Natural killer cell treated with Interleukin-12 subunit alpha and Interleukin-12 subunit beta and Interleukin-15 and Interleukin-18, amount 100 ng/mL, for 72 hours (primary cell): Measurements from ENCODE around the gene ABHD17A. TPM values are rescaled to one million over a fixed set of nuclear protein-coding genes. Genes with fewer than 3 reads are reported as not detected.

Experiments
- ATAC-seq, 2 donors: fragments of 150-1000 bp; cut with Tn5 transposase in 1 of 2; sonication (Bioruptor Pico), chemical (Tn5 transposase) in 1 of 2; 2 replicates each; pipeline ENCODE4 v1.10.0; 2021
- DNase-seq: peaks from one replicate; pipeline ENCODE4 v3.0.0; 2022; ENCODE audit warnings: low spot score
- H3K27ac Mint-ChIP-seq, 2 donors: 1 replicate in 1 of 2; 2 replicates in 1 of 2; pipeline ENCODE4 v1.8.0; 2022; ENCODE audit warnings: mixed read lengths in 2 of 2, mild to moderate bottlenecking in 1 of 2, moderate library complexity in 1 of 2
- H3K27me3 Mint-ChIP-seq, 2 donors: 1 replicate in 1 of 2; 2 replicates in 1 of 2; pipeline ENCODE4 v1.8.0; 2022; ENCODE audit warnings: mixed read lengths in 2 of 2
- H3K36me3 Mint-ChIP-seq: one replicate; pipeline ENCODE4 v1.8.0; 2022; ENCODE audit warnings: mixed read lengths
- H3K4me1 Mint-ChIP-seq, 2 donors: 1 replicate in 1 of 2; 2 replicates in 1 of 2; pipeline ENCODE4 v1.8.0; 2022; ENCODE audit warnings: low read depth in 2 of 2, mixed read lengths in 2 of 2, mild to moderate bottlenecking in 1 of 2
- H3K4me3 Mint-ChIP-seq: one replicate; pipeline ENCODE4 v1.8.0; 2022; ENCODE audit warnings: mixed read lengths
- H3K9me3 Mint-ChIP-seq: 2 replicates; pipeline ENCODE4 v1.8.0; 2022; ENCODE audit warnings: mixed read lengths
- total RNA-seq, 2 donors: library from RNA; stranded (reverse); gene quantifications; one replicate each; pipeline ENCODE4 v1.2.3, GENCODE V29; 2022

Gene ABHD17A
- total RNA-seq, 2 donors from 2014 or later, result 127 to 132 TPM

- Mint-ChIP-seq H3K4me3 (no peak overlapping the region), H3K27ac (no peak overlapping the region), H3K9me3 (no peaks in the 10 kb centered on the region), H3K27me3 (no peaks in the 10 kb centered on the region), H3K36me3 (no peaks in the 10 kb centered on the region), H3K4me1 (peaks cover 17 to 50% of the 10 kb centered on the region in 2 donors)
- no peak for ATAC-seq
- no peak for DNase-seq
Measured at GRCh38 chr19:1845125-1845515, 40.2 kb downstream of the ABHD17A start.

GRCh38 chr19:1844513-1845124 lies 40.7 kb downstream of the ABHD17A start:
- DNase-seq, result no peak
- H3K27me3 Mint-ChIP-seq, result no peaks in the 10 kb centered on the region
- H3K36me3 Mint-ChIP-seq, result no peaks in the 10 kb centered on the region
- H3K27ac Mint-ChIP-seq, result no peak overlapping the region
- no peak overlapping the region for H3K4me3 Mint-ChIP-seq
- H3K4me1 Mint-ChIP-seq, result peaks cover 17 to 50% of the 10 kb centered on the region in 2 donors
- no peaks in the 10 kb centered on the region for H3K9me3 Mint-ChIP-seq
- ATAC-seq, result no peak

GRCh38 chr19:1843646-1844394 lies 41.5 kb downstream of the ABHD17A start:
- Mint-ChIP-seq H3K27ac (no peak overlapping the region), H3K36me3 (no peaks in the 10 kb centered on the region), H3K4me1 (peaks cover 17 to 49% of the 10 kb centered on the region in 2 donors), H3K27me3 (no peaks in the 10 kb centered on the region), H3K4me3 (no peak overlapping the region), H3K9me3 (no peaks in the 10 kb centered on the region)
- DNase-seq (no peak), ATAC-seq (no peak)

DNA sequence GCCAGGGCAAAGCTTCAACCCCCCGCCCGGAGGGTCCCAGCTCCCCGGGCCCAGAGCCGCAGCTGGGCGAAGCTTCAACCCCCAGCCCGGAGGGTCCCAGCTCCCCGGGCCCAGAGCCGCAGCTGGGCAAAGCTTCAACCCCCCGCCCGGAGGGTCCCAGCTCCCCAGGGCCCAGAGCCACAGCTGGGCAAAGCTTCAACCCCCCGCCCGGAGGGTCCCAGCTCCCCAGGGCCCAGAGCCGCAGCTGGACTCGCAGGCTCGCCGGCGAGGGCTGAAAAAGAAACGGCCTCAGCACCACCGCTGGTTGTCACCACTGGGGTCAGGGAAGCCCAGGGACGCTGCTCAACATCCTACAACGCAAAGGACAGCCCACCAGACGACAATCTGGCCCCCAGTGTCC lies 42.2 kb downstream of the ABHD17A start:
- no peaks in the 10 kb centered on the region for H3K9me3 Mint-ChIP-seq
- H3K27ac Mint-ChIP-seq, result no peak overlapping the region
- no peak for ATAC-seq
- H3K4me3 Mint-ChIP-seq, result no peak overlapping the region
- no peaks in the 10 kb centered on the region for H3K36me3 Mint-ChIP-seq
- no peak for DNase-seq
- H3K4me1 Mint-ChIP-seq, result peaks cover 17 to 47% of the 10 kb centered on the region in 2 donors
- H3K27me3 Mint-ChIP-seq, result no peaks in the 10 kb centered on the region

DNA sequence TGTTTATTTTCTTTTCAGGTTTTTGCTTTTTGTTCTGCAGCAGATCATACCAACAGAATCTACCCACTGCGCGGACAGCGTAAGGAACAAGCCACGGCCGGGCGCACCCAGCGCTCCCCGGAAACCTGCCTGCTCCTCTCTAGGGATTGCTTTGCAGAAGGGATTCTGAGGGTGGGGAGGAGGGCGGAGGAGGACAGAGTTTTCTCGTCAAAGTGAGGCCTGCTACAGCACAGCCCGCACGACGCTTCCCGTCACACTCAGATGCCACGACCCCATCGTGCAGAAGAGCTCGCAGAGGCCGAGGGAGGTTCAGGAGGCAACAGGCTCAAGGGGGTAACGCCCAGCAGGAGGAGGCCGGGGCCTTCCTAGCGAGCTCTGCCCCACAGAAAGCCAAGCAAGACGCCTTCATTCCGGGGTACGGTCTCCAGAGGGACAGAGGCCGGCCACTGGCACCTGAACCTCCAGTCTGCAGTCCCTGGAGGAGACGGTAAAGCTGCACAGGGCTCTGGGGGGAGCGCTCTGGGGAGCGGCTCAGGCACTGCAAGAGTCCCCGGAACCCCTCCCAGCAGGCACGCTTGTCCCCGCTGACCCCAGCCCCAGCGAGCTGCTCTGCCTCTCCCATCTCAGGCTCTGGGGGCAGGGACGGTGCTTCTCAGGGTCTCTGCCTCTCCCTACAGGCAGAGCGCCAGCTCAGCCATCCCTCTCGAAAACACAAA lies 43.9 kb downstream of the ABHD17A start:
- no peak overlapping the region for H3K27ac Mint-ChIP-seq
- H3K9me3 Mint-ChIP-seq, result no peaks in the 10 kb centered on the region
- H3K4me1 Mint-ChIP-seq, result peaks cover 7 to 36% of the 10 kb centered on the region in 2 donors
- H3K36me3 Mint-ChIP-seq, result no peaks in the 10 kb centered on the region
- H3K27me3 Mint-ChIP-seq, result no peaks in the 10 kb centered on the region
- no peak overlapping the region for H3K4me3 Mint-ChIP-seq
- ATAC-seq (no peak), DNase-seq (no peak)

GRCh38 chr19:1840541-1841115 lies 44.7 kb downstream of the ABHD17A start:
- H3K9me3 Mint-ChIP-seq, result no peaks in the 10 kb centered on the region
- DNase-seq (no peak), ATAC-seq (no peak)
- H3K27ac Mint-ChIP-seq, result no peak overlapping the region
- no peaks in the 10 kb centered on the region for H3K36me3 Mint-ChIP-seq
- H3K27me3 Mint-ChIP-seq, result no peaks in the 10 kb centered on the region
- no peak overlapping the region for H3K4me3 Mint-ChIP-seq
- peaks cover 0 to 32% of the 10 kb centered on the region in 2 donors for H3K4me1 Mint-ChIP-seq

- DNase-seq, result no peak
- H3K9me3 Mint-ChIP-seq, result no peaks in the 10 kb centered on the region
- no peak for ATAC-seq
- H3K27ac Mint-ChIP-seq, result no peak overlapping the region
- H3K36me3 Mint-ChIP-seq, result no peaks in the 10 kb centered on the region
- H3K4me1 Mint-ChIP-seq, result peaks cover 0 to 30% of the 10 kb centered on the region in 2 donors
- no peaks in the 10 kb centered on the region for H3K27me3 Mint-ChIP-seq
- H3K4me3 Mint-ChIP-seq, result no peak overlapping the region
Measured at GRCh38 chr19:1839658-1840540, 45.4 kb downstream of the ABHD17A start.

- Mint-ChIP-seq H3K36me3 (no peaks in the 10 kb centered on the region), H3K4me1 (peaks cover 0 to 24% of the 10 kb centered on the region in 2 donors), H3K9me3 (no peaks in the 10 kb centered on the region), H3K27me3 (no peaks in the 10 kb centered on the region), H3K4me3 (no peak overlapping the region), H3K27ac (no peak overlapping the region)
- ATAC-seq (peak; percentile 64 to 74), DNase-seq (no peak)
Measured at GRCh38 chr19:1837625-1838105, 47.6 kb downstream of the ABHD17A start.

- H3K36me3 Mint-ChIP-seq, result no peaks in the 10 kb centered on the region
- H3K27me3 Mint-ChIP-seq, result no peaks in the 10 kb centered on the region
- H3K27ac Mint-ChIP-seq, result no peak overlapping the region
- ATAC-seq (no peak), DNase-seq (no peak)
- no peaks in the 10 kb centered on the region for H3K9me3 Mint-ChIP-seq
- H3K4me3 Mint-ChIP-seq, result no peak overlapping the region
- peaks cover 0 to 22% of the 10 kb centered on the region in 2 donors for H3K4me1 Mint-ChIP-seq
Measured at GRCh38 chr19:1837222-1837565, 48.1 kb downstream of the ABHD17A start.

DNA sequence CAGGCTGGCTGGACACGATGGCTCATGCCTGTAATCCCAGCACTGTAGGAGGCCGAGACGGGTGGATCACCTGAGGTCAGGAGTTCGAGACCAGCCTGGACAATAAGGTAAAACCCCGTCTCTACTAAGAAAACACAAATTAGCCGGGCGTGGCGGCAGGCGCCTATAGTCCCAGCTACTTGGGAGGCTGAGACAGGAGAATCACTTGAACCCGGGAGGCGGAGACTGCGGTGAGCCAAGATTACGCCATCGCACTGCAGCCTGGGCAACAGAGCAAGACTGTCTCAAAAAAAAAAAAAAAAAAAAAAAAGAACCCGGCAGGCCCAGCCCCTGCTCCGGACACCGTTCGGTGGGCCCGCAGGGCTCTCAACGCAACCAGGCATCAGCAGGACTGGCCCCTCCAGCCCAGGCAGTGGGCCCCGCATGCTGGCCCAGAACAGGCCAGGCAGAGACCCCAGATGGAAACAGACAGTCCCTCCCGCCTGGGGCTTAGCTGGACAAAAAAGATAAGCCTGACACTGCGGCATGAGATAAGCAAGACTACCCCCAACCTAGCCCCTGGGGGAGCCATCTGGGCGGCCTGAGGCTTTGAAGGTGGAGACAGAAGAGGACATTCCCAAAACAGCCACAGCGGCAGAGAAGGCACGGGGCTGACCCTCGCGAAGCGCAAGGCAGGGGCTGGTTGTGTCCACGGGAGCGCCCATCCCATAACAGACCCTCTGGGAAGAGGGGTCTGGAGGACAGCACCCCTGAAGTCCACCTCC lies 48.7 kb downstream of the ABHD17A start:
- no peak for ATAC-seq
- no peaks in the 10 kb centered on the region for H3K27me3 Mint-ChIP-seq

GRCh38 chr19:1833540-1833939 lies 51.8 kb downstream of the ABHD17A start:
- H3K27ac Mint-ChIP-seq, result no peak overlapping the region
- DNase-seq, result no peak
- peaks cover 0 to 3% of the 10 kb centered on the region in 2 donors for H3K4me1 Mint-ChIP-seq
- no peak overlapping the region for H3K4me3 Mint-ChIP-seq
- H3K27me3 Mint-ChIP-seq, result no peaks in the 10 kb centered on the region
- no peaks in the 10 kb centered on the region for H3K9me3 Mint-ChIP-seq
- no peaks in the 10 kb centered on the region for H3K36me3 Mint-ChIP-seq
- no peak for ATAC-seq

More for the DNA sequence above, 48.7 kb downstream of the ABHD17A start:
- Mint-ChIP-seq H3K4me3 (no peak overlapping the region), H3K36me3 (no peaks in the 10 kb centered on the region), H3K4me1 (peaks cover 0 to 17% of the 10 kb centered on the region in 2 donors), H3K27ac (no peak overlapping the region), H3K9me3 (no peaks in the 10 kb centered on the region)
- DNase-seq, result no peak

DNA sequence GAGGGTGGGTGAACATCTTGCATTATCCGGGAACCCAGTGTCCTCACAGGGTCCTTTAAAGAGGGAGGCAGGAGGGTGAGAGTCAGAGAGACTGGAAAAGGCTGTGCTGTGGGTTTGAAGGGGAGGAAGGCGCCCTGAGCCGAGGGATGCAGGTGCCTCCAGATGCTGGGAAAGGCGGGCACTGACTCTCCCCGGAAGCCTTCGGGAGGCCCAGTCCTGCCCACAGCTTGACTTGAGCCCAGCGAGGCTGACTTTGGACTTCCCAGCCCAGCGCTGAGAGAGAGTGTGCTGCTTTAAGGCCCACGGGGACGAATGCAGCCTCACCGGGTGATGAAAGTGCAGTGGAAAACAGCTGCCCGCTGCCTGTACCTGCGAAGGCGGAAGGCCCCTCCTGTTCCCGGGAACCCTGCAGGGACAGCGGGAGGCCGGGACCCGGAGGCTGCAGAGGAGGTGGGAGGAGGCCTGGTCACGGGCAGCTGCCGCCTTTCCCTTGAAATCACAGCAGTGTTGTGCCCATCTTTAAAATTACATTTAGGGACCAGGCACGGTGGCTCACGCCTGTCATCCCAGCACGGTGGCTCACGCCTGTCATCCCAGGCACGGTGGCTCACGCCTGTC lies 53.1 kb downstream of the ABHD17A start:
- no peaks in the 10 kb centered on the region for H3K9me3 Mint-ChIP-seq
- no peak overlapping the region for H3K27ac Mint-ChIP-seq
- no peaks in the 10 kb centered on the region for H3K27me3 Mint-ChIP-seq
- DNase-seq, result no peak
- ATAC-seq, result no peak
- no peaks in the 10 kb centered on the region for H3K36me3 Mint-ChIP-seq
- peaks cover 0 to 3% of the 10 kb centered on the region in 2 donors for H3K4me1 Mint-ChIP-seq
- H3K4me3 Mint-ChIP-seq, result no peak overlapping the region
